GM18873 (cell line): ENCODE results near the gene TF.

Source experiments
- ATAC-seq: cut with Tn5 transposase; IDR thresholded peaks from one replicate; pipeline ENCODE4 v1.9.1; 2021; ENCODE audit warnings: mild to moderate bottlenecking, moderate library complexity, moderate number of reproducible peaks; ENCODE audit not compliant: unreplicated experiment, low FRiP score

The TF gene

GRCh38 chr3:133833880-133834620 lies 87.9 kb downstream of the TF start:
- ATAC-seq, result no peak

DNA sequence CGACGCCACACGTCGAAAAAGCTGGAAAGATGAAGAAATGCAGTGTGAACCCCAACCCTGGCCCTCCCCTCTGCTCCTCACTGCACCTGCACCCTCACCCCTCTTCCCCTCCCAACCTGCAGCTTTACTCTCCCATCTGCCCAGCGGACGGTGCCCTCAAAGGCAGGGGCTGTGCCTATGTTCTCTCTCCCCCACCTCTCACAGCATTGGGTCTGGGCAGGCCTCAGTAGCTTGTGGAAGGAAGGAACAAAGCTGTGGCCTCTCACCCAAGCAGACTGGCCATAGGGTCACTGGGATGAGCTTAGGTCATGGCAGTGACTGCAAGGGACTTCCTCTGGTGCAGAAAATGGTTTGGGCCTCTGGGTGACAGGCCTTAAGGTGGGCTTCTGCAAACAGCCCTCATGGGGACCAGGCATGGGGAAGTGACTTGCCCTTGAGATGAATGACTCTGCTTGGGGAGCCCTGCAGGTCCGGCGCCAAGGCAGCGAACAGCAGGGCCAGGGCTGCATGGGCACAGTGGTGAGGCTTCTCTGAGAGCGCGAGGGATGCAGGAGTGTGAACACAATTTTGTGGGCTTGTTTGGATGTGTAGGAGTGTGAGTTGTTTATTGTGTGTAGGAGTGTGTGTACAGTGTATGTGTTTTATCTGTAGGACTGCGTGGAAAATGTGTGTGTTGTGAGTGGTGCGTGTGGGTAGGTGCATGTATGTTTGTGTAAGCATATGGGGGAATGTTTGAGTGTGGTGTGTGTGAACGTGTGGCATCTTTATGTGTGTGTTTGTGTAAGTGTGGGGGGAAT lies 88.6 kb downstream of the TF start:
- ATAC-seq, result no peak

DNA sequence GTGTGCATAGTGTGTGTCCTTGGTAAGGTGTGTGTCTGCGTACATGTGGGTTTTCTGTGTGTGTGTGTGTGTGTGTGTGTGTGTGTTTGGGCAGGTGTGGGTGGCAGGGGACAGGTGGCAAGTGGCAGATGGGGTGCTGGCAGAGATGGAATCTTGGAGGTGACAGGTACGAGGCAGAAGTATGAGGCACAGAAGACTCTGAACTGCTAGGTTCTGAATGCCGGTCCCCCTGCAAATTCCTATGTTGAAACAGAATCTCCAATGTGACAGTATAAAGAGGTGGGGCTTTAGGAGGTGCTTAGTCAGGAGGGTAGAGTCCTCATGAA lies 89.2 kb downstream of the TF start:
- ATAC-seq, result no peak

- no peak for ATAC-seq
These were observed 89.8 kb downstream of the TF start for GRCh38 chr3:133835961-133836360.

DNA sequence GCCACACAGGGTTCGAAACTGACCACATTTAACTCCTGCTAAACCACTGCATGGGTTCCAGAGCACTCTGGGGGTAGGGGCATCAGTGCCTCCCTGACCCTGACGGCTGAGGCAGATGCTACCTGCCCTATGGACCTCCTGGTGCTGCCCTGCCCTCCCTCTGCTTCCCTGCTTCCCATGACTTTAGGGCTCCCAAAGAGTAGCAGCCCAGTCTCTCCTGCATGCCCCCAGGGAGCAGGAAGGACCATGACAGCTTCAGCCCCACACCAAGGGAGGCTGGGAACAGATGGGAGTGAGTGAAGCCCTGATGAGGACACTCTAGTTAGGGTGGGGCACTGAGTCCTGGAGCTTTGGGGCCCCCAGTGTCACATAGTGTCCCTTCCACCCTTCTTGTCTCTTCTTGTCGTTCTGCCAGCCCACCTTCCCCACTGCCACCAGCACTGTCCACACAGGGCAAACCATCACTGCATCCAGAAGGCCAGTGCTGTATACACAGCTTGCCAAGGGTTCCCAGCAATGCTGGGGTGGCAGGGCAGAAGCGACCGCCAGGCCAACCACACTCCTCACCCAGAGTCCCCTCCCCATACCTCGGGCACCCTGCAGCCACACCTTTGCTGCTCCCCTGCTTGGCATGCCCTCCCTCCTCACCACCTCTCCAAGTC lies 90.4 kb downstream of the TF start:
- no peak for ATAC-seq

DNA sequence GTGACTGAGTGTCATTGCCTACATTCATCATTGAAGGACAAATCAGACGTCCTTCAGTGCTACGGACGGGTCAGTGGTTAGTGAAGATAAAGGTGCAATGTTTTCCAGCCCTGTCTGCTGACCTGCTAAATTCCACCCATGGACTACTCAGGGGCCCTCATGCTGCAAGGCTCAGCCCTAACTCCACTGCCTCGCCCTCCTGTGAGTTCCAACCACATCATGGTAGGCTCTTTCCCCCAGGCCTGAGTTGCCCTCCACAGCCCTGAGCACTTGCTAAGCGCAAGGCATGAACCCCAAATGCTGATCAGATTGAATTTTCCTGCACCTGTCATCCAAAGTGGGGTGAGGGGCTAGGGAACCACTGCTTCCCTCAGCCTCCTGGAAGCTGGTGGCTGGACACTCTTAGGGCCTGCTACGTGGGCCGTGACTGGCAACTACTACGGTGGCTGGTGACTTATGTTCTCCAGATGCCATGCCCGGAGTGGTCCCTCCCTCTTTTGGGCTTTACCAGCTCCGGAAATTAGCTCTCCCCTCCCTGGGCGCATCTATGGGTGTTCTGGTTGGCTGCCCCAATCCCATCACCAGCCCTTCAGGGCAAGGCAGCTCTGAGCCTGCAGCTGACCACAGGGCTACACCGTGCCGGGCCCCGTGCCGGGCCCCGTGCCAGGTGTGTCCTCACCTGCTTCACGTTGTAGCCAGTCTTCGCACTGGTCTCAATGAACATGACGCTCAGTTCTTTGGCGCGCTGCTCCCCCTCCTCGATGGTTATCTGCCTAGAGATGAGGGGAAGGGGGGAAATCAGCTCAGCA lies 91.5 kb downstream of the TF start:
- no peak for ATAC-seq

GRCh38 chr3:133838296-133838789 lies 92.2 kb downstream of the TF start:
- no peak for ATAC-seq

DNA sequence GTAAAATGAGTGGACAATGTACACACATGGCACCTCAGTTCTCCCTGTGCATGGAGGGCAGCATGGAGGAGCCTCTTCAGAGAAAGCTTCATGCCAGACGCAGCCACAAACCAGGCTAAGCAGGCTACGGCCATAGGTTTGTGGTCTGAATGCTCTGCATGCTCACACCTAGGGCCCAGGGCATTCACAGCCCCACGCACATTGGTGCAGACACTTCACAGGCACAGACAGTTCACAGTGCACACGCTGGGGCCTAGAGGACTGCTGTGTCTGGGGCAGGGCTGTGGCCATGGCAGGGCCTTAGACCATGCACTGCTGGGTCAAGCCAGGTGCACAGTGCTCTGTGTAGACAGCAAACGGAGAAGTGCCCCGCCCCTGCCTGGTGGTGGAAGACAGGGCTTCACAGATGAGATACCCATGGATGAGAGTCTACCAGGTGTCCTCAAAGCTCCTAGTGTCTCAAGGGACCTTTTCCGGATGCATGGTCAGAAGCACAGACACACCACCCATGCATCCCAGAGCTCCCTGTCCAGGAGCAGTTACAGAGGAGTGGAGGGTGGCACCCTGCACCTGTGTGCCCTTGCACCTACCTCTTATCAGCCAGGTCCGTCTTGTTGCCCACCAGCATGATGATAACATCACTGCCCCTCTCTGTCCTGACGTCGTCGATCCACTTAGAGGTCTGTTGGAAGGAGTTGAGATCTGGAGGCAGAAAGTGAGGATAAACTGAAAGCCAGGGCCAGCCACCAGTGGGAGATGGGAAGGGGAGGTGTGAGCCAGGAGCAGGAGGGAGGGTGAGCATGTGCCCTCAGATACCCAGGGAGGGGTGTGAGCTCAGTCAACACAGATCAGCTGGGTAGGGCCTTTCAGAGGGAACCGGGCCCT lies 93.0 kb downstream of the TF start:
- ATAC-seq, result no peak

- ATAC-seq, result no peak
These were observed 94.0 kb downstream of the TF start for GRCh38 chr3:133840055-133840737.

DNA sequence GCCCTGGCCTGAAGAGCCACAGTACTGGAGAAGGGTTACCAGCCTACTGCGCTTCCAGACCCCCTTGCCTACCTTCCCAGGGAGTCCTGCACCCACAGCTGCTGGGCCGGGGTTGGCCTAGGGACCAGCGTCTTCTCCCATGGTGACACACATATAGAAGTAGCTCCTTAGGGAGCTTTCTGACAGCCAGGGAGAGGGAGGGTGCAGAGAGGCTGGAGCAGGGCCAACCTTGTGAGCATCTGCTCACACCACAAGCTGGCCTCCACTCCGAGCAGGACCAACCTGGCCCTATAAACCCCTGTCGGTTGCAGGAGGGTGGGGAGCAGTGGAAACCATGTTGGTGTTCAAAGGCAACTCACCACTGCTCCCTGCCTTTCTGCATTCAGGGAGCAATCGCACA lies 94.6 kb downstream of the TF start:
- no peak for ATAC-seq

DNA sequence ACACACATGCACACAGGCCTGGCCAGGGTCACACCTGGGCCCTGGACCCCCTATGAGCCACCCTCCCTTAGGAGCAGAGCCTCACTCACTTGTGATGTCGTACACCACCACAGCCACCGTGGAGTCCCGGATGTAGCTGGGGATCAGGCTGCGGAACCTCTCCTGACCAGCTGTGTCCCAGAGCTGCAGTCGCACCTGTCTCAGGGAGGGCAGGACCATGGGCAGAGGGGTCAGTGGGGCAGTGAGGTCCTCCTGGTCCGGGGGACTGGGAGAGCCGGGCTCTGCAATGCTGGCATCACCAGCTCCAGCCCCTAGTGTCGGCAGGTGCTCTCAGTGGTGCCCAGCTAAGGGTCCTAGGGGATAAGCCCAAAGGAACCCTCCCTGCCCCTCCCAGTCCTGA lies 95.0 kb downstream of the TF start:
- no peak for ATAC-seq

- no peak for ATAC-seq
These were observed 96.0 kb downstream of the TF start for GRCh38 chr3:133842158-133842557.

- no peak for ATAC-seq
These were observed 97.4 kb downstream of the TF start for GRCh38 chr3:133843634-133844033.

DNA sequence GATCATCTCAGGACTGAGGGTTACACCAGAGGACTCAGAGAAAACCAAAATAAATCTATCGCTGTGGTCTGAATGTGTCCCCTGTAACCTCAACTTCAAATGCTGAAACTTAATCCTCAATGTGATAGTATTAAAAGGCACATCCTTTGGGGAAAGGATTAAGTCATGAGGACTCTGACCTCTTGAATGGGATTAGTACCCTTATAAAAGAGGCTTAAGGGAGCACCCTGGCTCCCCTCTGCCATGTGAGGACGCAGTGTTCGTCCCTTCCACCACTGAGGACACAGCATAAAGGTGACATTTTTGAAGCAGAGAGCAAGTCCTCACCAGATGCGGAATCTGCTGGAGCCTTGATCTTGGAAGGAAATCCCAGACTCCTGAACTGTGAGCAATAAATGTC lies 98.9 kb downstream of the TF start:
- ATAC-seq, result no peak
